ENCODE data around the gene PBX1. TPM values are rescaled to one million over a fixed set of nuclear protein-coding genes. Genes with fewer than 3 reads are reported as not detected.

PBX1 gene
- total and polyA plus RNA-seq, 2 donors from 2014 or later, result 14.9 to 91.5 TPM

DNA sequence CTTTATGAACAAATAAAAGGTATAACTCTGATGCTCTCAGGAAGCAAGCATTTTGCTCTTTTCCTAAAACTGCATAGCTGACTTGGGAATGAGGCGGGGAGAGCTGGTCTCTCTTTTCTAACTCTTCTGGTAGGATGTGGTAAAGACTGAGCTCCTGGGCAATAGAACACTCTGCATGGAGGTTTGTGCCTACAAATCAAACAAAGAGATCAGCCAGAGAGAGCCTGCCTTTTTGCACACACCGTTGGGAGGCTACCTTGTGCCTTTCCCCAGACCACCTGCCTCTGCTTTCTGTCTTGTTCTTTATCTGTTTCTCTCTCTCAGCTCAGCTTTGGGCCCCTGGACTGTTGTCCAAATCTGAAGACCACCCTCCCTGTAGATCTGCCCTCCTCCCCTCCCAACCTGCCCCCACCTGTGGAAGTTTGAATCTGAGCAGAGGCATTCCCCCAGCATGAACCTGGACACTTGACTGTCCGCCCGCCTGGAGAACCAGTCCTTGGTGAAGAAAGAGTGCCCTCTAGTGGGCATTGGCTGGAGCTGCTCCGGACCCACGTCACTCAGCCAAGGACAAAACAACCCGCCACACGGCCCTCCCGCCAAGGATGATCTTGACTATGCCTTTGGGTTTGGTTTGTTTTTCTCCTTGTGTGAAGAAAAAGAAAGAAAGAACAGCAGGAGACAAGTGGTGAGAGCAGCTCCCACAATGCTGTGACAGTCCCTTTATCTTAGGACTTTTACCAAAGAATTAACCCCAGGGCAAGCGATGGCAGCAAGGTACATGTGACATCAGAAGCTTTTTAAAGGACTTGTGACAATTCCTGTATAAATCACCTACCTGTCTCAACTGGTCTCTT is 228.2 kb downstream of the PBX1 start:
- DNase-seq (peak; percentile 89 to 93 (median 91)), FAIRE-seq (no peak)
- no peaks in the 10 kb centered on the region for H3K27me3 ChIP-seq (ENCODE audit: control insufficient read depth, insufficient read depth, low read length)
- H3K27ac ChIP-seq (ENCODE audit: low read depth in 2 of 2, low read length in 2 of 2), result no peak overlapping the region
- TF ChIP-seq, protein P1, sequence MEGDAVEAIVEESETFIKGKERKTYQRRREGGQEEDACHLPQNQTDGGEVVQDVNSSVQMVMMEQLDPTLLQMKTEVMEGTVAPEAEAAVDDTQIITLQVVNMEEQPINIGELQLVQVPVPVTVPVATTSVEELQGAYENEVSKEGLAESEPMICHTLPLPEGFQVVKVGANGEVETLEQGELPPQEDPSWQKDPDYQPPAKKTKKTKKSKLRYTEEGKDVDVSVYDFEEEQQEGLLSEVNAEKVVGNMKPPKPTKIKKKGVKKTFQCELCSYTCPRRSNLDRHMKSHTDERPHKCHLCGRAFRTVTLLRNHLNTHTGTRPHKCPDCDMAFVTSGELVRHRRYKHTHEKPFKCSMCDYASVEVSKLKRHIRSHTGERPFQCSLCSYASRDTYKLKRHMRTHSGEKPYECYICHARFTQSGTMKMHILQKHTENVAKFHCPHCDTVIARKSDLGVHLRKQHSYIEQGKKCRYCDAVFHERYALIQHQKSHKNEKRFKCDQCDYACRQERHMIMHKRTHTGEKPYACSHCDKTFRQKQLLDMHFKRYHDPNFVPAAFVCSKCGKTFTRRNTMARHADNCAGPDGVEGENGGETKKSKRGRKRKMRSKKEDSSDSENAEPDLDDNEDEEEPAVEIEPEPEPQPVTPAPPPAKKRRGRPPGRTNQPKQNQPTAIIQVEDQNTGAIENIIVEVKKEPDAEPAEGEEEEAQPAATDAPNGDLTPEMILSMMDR (IDR thresholded peaks at IDR 0.05; ENCODE audit: borderline replicate concordance, extremely low read depth, insufficient read depth), result peak; percentile 91
- intact Hi-C loops (cut with DNase I), result no loop called here
- H3K36me3 ChIP-seq (ENCODE audit: control insufficient read depth in 2 of 3, insufficient read depth in 3 of 3, low read length in 3 of 3), result no peaks in the 10 kb centered on the region
- H3K4me1 ChIP-seq (ENCODE audit: control insufficient read depth in 2 of 3, insufficient read depth in 2 of 3, low read depth in 1 of 3, low read length in 3 of 3), result peaks cover 0 to 24% (median 12%) of the 10 kb centered on the region in 3 donors
- no peaks in the 10 kb centered on the region for H3K9me3 ChIP-seq (ENCODE audit: control insufficient read depth in 2 of 3, insufficient read depth in 1 of 3, low read length in 3 of 3)
- no peak overlapping the region for H3K4me3 ChIP-seq (ENCODE audit: low read length in 3 of 3)
- H3K9ac ChIP-seq (ENCODE audit: low read length in 3 of 3), result no peak overlapping the region

DNA sequence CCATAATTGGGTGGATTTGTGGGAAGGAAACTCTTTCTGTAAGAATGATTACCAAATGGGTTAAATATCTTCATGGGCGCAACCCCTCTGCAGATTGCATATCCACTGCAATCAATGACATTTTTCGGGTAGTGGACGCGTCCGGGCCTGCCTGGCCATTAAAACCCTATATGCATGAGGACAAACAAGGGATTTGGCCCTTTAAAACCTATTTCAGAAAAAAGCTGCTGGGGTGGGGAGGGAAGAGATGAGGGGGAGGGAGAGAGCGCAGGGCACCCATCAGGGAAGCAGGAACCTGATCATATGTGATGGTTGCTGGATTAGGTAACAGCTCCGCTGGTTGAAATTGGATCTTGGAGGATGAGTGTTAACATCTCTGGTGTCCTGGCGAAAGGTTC is 228.8 kb downstream of the PBX1 start:
- H3K9ac ChIP-seq (ENCODE audit: low read length in 3 of 3), result no peak overlapping the region

DNA sequence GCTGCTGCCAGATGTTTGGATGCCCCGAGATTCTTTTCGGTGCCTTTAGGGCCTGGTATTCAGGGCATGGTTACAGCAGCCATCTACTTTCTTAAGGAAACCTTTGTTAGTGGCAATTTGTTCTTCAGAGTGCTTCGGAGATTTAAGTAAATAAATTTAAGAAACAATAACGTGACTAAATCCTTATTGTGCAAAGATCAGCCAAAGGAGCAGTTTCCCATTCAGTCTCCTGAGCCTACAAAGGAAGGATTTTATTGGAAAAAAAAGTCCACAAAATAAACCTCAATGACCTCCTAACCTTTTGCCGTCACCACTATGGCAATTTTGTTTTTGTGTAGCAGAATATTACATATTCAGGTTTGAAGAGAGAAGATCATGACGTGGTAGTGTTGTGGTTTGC is 231.1 kb downstream of the PBX1 start:
- H3K27ac ChIP-seq (ENCODE audit: low read depth in 2 of 2, low read length in 2 of 2), result no peak overlapping the region
- FAIRE-seq, result no peak
- peaks cover 0 to 16% (median 12%) of the 10 kb centered on the region in 3 donors for H3K4me1 ChIP-seq (ENCODE audit: control insufficient read depth in 2 of 3, insufficient read depth in 2 of 3, low read depth in 1 of 3, low read length in 3 of 3)

More for the DNA sequence above, 228.8 kb downstream of the PBX1 start:
- H3K4me1 ChIP-seq (ENCODE audit: control insufficient read depth in 2 of 3, insufficient read depth in 2 of 3, low read depth in 1 of 3, low read length in 3 of 3), result peaks cover 0 to 24% (median 12%) of the 10 kb centered on the region in 3 donors
- no peak overlapping the region for H3K27ac ChIP-seq (ENCODE audit: low read depth in 2 of 2, low read length in 2 of 2)
- DNase-seq, result peak in 1 of 5 donors; percentile 54
- H3K4me3 ChIP-seq (ENCODE audit: low read length in 3 of 3), result no peak overlapping the region
- H3K27me3 ChIP-seq (ENCODE audit: control insufficient read depth, insufficient read depth, low read length), result no peaks in the 10 kb centered on the region
- peaks cover 0 to 1% (median 0%) of the 10 kb centered on the region in 3 donors for H3K36me3 ChIP-seq (ENCODE audit: control insufficient read depth in 2 of 3, insufficient read depth in 3 of 3, low read length in 3 of 3)
- intact Hi-C loops (cut with DNase I), result no loop called here
- H3K9me3 ChIP-seq (ENCODE audit: control insufficient read depth in 2 of 3, insufficient read depth in 1 of 3, low read length in 3 of 3), result no peaks in the 10 kb centered on the region
- FAIRE-seq, result no peak
- TF ChIP-seq, protein P1 (IDR thresholded peaks at IDR 0.05; ENCODE audit: borderline replicate concordance, extremely low read depth, insufficient read depth), result no peak

More for the DNA sequence above, 231.1 kb downstream of the PBX1 start:
- no peak for DNase-seq
- H3K9ac ChIP-seq (ENCODE audit: low read length in 3 of 3), result no peak overlapping the region
- intact Hi-C loops (cut with DNase I), result no loop called here
- H3K9me3 ChIP-seq (ENCODE audit: control insufficient read depth in 2 of 3, insufficient read depth in 1 of 3, low read length in 3 of 3), result no peaks in the 10 kb centered on the region
- no peak overlapping the region for H3K4me3 ChIP-seq (ENCODE audit: low read length in 3 of 3)
- peaks cover 2 to 7% (median 7%) of the 10 kb centered on the region in 3 donors for H3K36me3 ChIP-seq (ENCODE audit: control insufficient read depth in 2 of 3, insufficient read depth in 3 of 3, low read length in 3 of 3)
- no peaks in the 10 kb centered on the region for H3K27me3 ChIP-seq (ENCODE audit: control insufficient read depth, insufficient read depth, low read length)
- TF ChIP-seq, protein P1 (IDR thresholded peaks at IDR 0.05; ENCODE audit: borderline replicate concordance, extremely low read depth, insufficient read depth), result no peak

All from kidney (tissue), 14 donors.